OCI-LY7 (cell line): ENCODE results near the gene BCAN. TPM values are rescaled to one million over a fixed set of nuclear protein-coding genes. Genes with fewer than 3 reads are reported as not detected.

Experiments
- BruUV-seq: library from RNA; stranded (reverse); fragments of 400-500 nt; replicated peaks from 2 replicates; lab custom pipeline; 2021; lab: Mats Ljungman, UMichigan
- CTCF ChIA-PET: fragments of 300-600 bp; sonication (Branson Sonifier 250); formaldehyde crosslinking; loops from one replicate; lab custom pipeline; 2022; ENCODE audit warnings: antibody characterized with exemption; ENCODE audit not compliant: unreplicated experiment; lab: Charles Lee
- POLR2A ChIA-PET: fragments of 300-600 bp; sonication (Branson Sonifier 250); formaldehyde crosslinking; loops from one replicate; lab custom pipeline; 2022; ENCODE audit warnings: antibody characterized with exemption; lab: Charles Lee
- DNase-seq: peaks from one replicate; pipeline ENCODE4 v3.0.0-alpha.2; 2015; ENCODE audit warnings: low spot score
- H2AFZ ChIP-seq: fragments of 200-600 bp; sonication (generic), shearing (Covaris generic); 2 replicates; pipeline ENCODE4 v1.6.1; 2014; ENCODE audit warnings: mild to moderate bottlenecking, antibody characterized with exemption, low read length, moderate library complexity
- H3K27ac ChIP-seq: fragments of 200-600 bp; sonication (generic); 2 replicates; pipeline ENCODE4 v1.5.1; 2014; ENCODE audit warnings: mixed run types, low read depth, mild to moderate bottlenecking, moderate library complexity, low read length, inconsistent platforms; ENCODE audit not compliant: poor library complexity, severe bottlenecking
- H3K36me3 ChIP-seq: fragments of 200-600 bp; sonication (generic); 2 replicates; pipeline ENCODE4 v1.6.1; 2014; ENCODE audit warnings: mild to moderate bottlenecking, antibody characterized with exemption, low read length, moderate library complexity, mixed read lengths; ENCODE audit not compliant: insufficient read depth
- H3K4me1 ChIP-seq: fragments of 200-600 bp; sonication (generic); 2 replicates; pipeline ENCODE4 v1.5.1; 2014; ENCODE audit warnings: mild to moderate bottlenecking, low read length; ENCODE audit not compliant: insufficient read depth, poor library complexity, severe bottlenecking
- H3K4me2 ChIP-seq: fragments of 200-600 bp; sonication (generic); 2 replicates; pipeline ENCODE4 v1.6.1; 2014; ENCODE audit warnings: mild to moderate bottlenecking, low read length
- H3K4me3 ChIP-seq: fragments of 200-600 bp; sonication (generic); 2 replicates; pipeline ENCODE4 v1.5.1; 2014; ENCODE audit warnings: mild to moderate bottlenecking, low read depth, low read length; ENCODE audit not compliant: poor library complexity, severe bottlenecking
- H3K79me2 ChIP-seq: fragments of 200-600 bp; sonication (generic); 2 replicates; pipeline ENCODE4 v1.6.1; 2016; ENCODE audit warnings: low read depth, mild to moderate bottlenecking, low read length, moderate library complexity, mixed read lengths; ENCODE audit not compliant: insufficient read depth
- H3K9me2 ChIP-seq: fragments of 200-600 bp; sonication (generic); 2 replicates; pipeline ENCODE4 v1.6.1; 2016; ENCODE audit warnings: mild to moderate bottlenecking, low read length, mixed read lengths; ENCODE audit not compliant: insufficient read depth
- H3K9me3 ChIP-seq: fragments of 200-600 bp; sonication (generic); 2 replicates; pipeline ENCODE4 v1.6.1; 2014; ENCODE audit warnings: mild to moderate bottlenecking, mixed run types, low read length, mixed read lengths
- H4K20me1 ChIP-seq: fragments of 200-600 bp; sonication (generic); 2 replicates; pipeline ENCODE4 v1.6.1; 2014; ENCODE audit warnings: mild to moderate bottlenecking, antibody characterized with exemption, low read length, moderate library complexity, mixed read lengths; ENCODE audit not compliant: insufficient read depth
- EZH2phosphoT487 ChIP-seq: fragments of 200-600 bp; sonication (generic); IDR thresholded peaks from 2 replicates; pipeline ENCODE4 v1.6.1; 2018; ENCODE audit warnings: low read depth, borderline replicate concordance, mild to moderate bottlenecking, mixed run types, antibody characterized with exemption, low read length, moderate library complexity, mixed read lengths
- intact Hi-C: fragments of 100-400 bp; cut with micrococcal nuclease; formaldehyde crosslinking; loops from one replicate; pipeline ENCODE4 v1.10.0; 2022; ENCODE audit not compliant: unreplicated experiment
- total RNA-seq, 2 experiments: library from RNA; depleted of rRNA in 1 of 2; stranded (reverse); fragments of >200 nt in 1 of 2; shearing (Covaris generic) in 1 of 2; gene quantifications; 2 replicates each; pipeline ENCODE4 v1.2.3, GENCODE V29; 2014 to 2022
- TF ChIP-seq, protein P1 (sequence below): fragments of 200-600 bp; sonication (generic); conservative IDR thresholded peaks from 2 replicates; pipeline ENCODE4 v1.5.1; 2014; ENCODE audit warnings: mild to moderate bottlenecking, antibody characterized with exemption, low read length, moderate library complexity, mixed read lengths

The BCAN gene
- total RNA-seq, 2 experiments from 2014 or later: not detected

DNA sequence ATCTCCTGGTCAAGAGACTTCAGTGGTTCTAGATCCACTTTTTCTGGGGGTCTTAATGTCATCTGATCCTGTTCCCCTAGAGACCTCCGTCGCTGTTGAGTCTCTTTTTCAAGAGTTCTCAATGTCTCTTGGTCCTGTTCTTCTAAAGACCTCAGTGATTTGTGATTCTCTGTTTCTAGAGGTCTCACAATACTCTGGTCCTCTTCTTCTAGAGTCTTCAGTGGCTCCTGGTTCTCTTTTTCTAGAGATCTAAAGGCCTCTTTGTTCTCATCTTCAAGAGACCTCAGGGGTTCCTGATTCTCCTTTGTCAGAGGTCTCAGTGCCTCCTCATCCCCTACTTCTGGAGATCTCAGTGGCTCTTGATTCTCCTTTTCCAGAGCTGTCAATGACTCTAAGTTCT is 29.9 kb downstream of the BCAN start:
- H3K9me3 ChIP-seq: no peaks in the 10 kb centered on the region
- H3K4me1 ChIP-seq: no peaks in the 10 kb centered on the region
- H3K4me2 ChIP-seq: no peak overlapping the region
- H3K4me3 ChIP-seq: no peak overlapping the region
- no peak overlapping the region for H2AFZ ChIP-seq
- no peak overlapping the region for H3K27ac ChIP-seq
- intact Hi-C loops: no loop called here
- POLR2A ChIA-PET: interaction anchor here (0.6 kb wide), 1 partner anchor 35 kb away, joined by 3 read pairs; no protein-coding TSS in a partner anchor
- no TSS peak for BruUV-seq
- CTCF ChIA-PET: no interaction called here
- no peaks in the 10 kb centered on the region for H3K36me3 ChIP-seq
- H3K79me2 ChIP-seq: no peaks in the 10 kb centered on the region
- no peaks in the 10 kb centered on the region for H3K9me2 ChIP-seq
- TF ChIP-seq, protein P1, sequence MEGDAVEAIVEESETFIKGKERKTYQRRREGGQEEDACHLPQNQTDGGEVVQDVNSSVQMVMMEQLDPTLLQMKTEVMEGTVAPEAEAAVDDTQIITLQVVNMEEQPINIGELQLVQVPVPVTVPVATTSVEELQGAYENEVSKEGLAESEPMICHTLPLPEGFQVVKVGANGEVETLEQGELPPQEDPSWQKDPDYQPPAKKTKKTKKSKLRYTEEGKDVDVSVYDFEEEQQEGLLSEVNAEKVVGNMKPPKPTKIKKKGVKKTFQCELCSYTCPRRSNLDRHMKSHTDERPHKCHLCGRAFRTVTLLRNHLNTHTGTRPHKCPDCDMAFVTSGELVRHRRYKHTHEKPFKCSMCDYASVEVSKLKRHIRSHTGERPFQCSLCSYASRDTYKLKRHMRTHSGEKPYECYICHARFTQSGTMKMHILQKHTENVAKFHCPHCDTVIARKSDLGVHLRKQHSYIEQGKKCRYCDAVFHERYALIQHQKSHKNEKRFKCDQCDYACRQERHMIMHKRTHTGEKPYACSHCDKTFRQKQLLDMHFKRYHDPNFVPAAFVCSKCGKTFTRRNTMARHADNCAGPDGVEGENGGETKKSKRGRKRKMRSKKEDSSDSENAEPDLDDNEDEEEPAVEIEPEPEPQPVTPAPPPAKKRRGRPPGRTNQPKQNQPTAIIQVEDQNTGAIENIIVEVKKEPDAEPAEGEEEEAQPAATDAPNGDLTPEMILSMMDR: no peak
- no peak for TF ChIP-seq EZH2phosphoT487
- no peak for DNase-seq
- no peaks in the 10 kb centered on the region; the same call in 1 of the 2 replicates for H4K20me1 ChIP-seq

DNA sequence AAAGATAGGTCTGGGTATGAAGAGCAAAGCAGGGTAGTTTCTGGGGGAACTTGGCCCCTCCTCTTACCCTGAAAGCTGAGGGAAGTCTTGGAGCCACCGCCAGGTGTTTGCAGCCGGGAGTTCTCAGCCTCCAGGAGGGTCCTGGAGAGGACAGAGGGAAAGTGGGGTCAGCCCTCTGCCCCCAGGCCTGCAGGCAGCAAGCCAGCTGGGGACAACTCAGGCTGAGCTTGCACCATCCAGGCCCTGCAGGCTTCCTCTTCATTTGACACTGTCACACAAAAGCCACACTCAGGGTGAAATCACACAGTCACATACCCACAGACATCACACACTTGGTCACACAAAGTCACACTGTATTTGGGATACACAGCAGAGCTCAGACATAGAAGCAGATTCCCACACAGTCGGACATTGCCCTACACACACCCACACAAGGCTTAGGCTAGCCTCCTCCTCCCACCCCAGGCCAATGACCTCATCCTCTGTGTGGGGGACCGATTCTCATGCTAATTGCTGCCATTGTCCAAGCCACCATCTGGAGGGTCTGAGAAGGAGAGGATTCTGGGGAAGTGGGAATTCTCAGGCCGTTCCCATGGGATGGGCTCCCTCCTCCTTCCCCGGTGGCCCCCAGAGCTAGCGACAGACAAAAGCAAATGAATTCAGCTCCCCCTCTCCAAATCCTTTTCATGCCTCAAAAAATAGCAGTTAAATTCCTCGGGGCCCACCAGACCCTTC is 31.6 kb downstream of the BCAN start:
- no peak overlapping the region for H3K4me2 ChIP-seq
- no peak overlapping the region for H3K4me3 ChIP-seq
- TF ChIP-seq, protein P1: no peak
- TF ChIP-seq EZH2phosphoT487: no peak
- H3K79me2 ChIP-seq: no peaks in the 10 kb centered on the region
- H4K20me1 ChIP-seq: no peaks in the 10 kb centered on the region; the same call in 1 of the 2 replicates
- H3K27ac ChIP-seq: no peak overlapping the region
- H3K4me1 ChIP-seq: no peaks in the 10 kb centered on the region
- BruUV-seq: no TSS peak
- H3K36me3 ChIP-seq: no peaks in the 10 kb centered on the region
- DNase-seq: no peak
- intact Hi-C loops: no loop called here
- no peaks in the 10 kb centered on the region for H3K9me2 ChIP-seq
- H3K9me3 ChIP-seq: no peaks in the 10 kb centered on the region
- ChIA-PET CTCF (interaction anchor here (0.6 kb wide), 1 partner anchor 9 kb away, joined by 3 read pairs; no protein-coding TSS in a partner anchor), POLR2A (no interaction called here)
- no peak overlapping the region for H2AFZ ChIP-seq
